H9 (cell line): ENCODE results near the gene HOXC12. TPM values are rescaled to one million over a fixed set of nuclear protein-coding genes. Genes with fewer than 3 reads are reported as not detected.

Source experiments
- DNase-seq: peaks from one replicate; pipeline ENCODE4 v3.0.0-alpha.2; 2017
- H2AFZ ChIP-seq: one replicate; pipeline ENCODE4 v1.6.1; 2013; ENCODE audit warnings: mild to moderate bottlenecking, low read length, control low read depth, moderate library complexity
- H2AK5ac ChIP-seq: 2 replicates; pipeline ENCODE4 v1.6.1; 2013; ENCODE audit warnings: low read length, control low read depth, mixed read lengths; ENCODE audit not compliant: insufficient read length
- H2BK120ac ChIP-seq: one replicate; pipeline ENCODE4 v1.6.1; 2013; ENCODE audit warnings: low read depth, mild to moderate bottlenecking, low read length, control low read depth, inconsistent platforms; ENCODE audit not compliant: poor library complexity, severe bottlenecking
- H2BK12ac ChIP-seq: 2 replicates; pipeline ENCODE4 v1.6.1; 2013; ENCODE audit warnings: low read length, control low read depth, mixed read lengths, low read depth; ENCODE audit not compliant: insufficient read length
- H2BK15ac ChIP-seq: 2 replicates; pipeline ENCODE4 v1.6.1; 2013; ENCODE audit warnings: low read depth, low read length, control low read depth
- H2BK20ac ChIP-seq: one replicate; pipeline ENCODE4 v1.6.1; 2013; ENCODE audit warnings: low read depth, mild to moderate bottlenecking, low read length, control low read depth, inconsistent platforms; ENCODE audit not compliant: poor library complexity, severe bottlenecking
- H2BK5ac ChIP-seq: 2 replicates; pipeline ENCODE4 v1.6.1; 2013; ENCODE audit warnings: low read length, control low read depth, mixed read lengths; ENCODE audit not compliant: insufficient read length
- H3K14ac ChIP-seq: 2 replicates; pipeline ENCODE4 v1.6.1; 2013; ENCODE audit warnings: low read length, control low read depth; ENCODE audit not compliant: insufficient read depth
- H3K18ac ChIP-seq: 2 replicates; pipeline ENCODE4 v1.6.1; 2013; ENCODE audit warnings: low read depth, mild to moderate bottlenecking, mixed read lengths, low read length, control low read depth; ENCODE audit not compliant: insufficient read length
- H3K23ac ChIP-seq: 2 replicates; pipeline ENCODE4 v1.6.1; 2013; ENCODE audit warnings: low read length, control low read depth, mixed read lengths, low read depth; ENCODE audit not compliant: insufficient read length
- H3K23me2 ChIP-seq: 2 replicates; pipeline ENCODE4 v1.6.1; 2013; ENCODE audit warnings: low read depth, mild to moderate bottlenecking, mixed read lengths, low read length, control low read depth; ENCODE audit not compliant: insufficient read length, poor library complexity, severe bottlenecking
- H3K27ac ChIP-seq: 2 replicates; pipeline ENCODE4 v1.5.1; 2013; ENCODE audit warnings: low read length, control low read depth, mixed read lengths, low read depth; ENCODE audit not compliant: insufficient read length
- H3K27me3 ChIP-seq: 2 replicates; pipeline ENCODE4 v1.6.1; 2013; ENCODE audit warnings: low read length, control low read depth, inconsistent platforms; ENCODE audit not compliant: insufficient read depth
- H3K4ac ChIP-seq: 2 replicates; pipeline ENCODE4 v1.6.1; 2013; ENCODE audit warnings: low read depth, mild to moderate bottlenecking, control low read depth, inconsistent platforms, low read length, moderate library complexity
- H3K4me1 ChIP-seq: 2 replicates; pipeline ENCODE4 v1.6.1; 2013; ENCODE audit warnings: low read length, control low read depth, inconsistent platforms; ENCODE audit not compliant: insufficient read depth
- H3K4me2 ChIP-seq: 2 replicates; pipeline ENCODE4 v1.6.1; 2013; ENCODE audit warnings: low read length, control low read depth, mixed read lengths; ENCODE audit not compliant: insufficient read length, insufficient read depth
- H3K56ac ChIP-seq: 2 replicates; pipeline ENCODE4 v1.6.1; 2013; ENCODE audit warnings: low read depth, mild to moderate bottlenecking, mixed read lengths, low read length, control low read depth; ENCODE audit not compliant: insufficient read length
- H3K79me1 ChIP-seq: 2 replicates; pipeline ENCODE4 v1.6.1; 2013; ENCODE audit warnings: low read depth, mild to moderate bottlenecking, moderate library complexity, low read length, control low read depth, inconsistent platforms; ENCODE audit not compliant: insufficient read depth, poor library complexity, severe bottlenecking
- H3K79me2 ChIP-seq: 2 replicates; pipeline ENCODE4 v1.6.1; 2013; ENCODE audit warnings: low read length, control low read depth, inconsistent platforms; ENCODE audit not compliant: insufficient read depth
- H3K9ac ChIP-seq: 2 replicates; pipeline ENCODE4 v1.6.1; 2013; ENCODE audit warnings: low read length, control low read depth, mixed read lengths; ENCODE audit not compliant: insufficient read length; ENCODE audit errors: extremely low read depth
- H3K9me3 ChIP-seq: one replicate; pipeline ENCODE4 v1.6.1; 2013; ENCODE audit warnings: low read depth, low read length, inconsistent platforms; ENCODE audit not compliant: control insufficient read depth
- H3T11ph ChIP-seq: one replicate; pipeline ENCODE4 v1.6.1; 2013; ENCODE audit warnings: mild to moderate bottlenecking, low read length, control low read depth, inconsistent platforms
- H4K20me1 ChIP-seq: one replicate; pipeline ENCODE4 v1.6.1; 2013; ENCODE audit not compliant: control insufficient read depth, insufficient read length, insufficient read depth
- H4K5ac ChIP-seq: 2 replicates; pipeline ENCODE4 v1.6.1; 2013; ENCODE audit warnings: low read depth, mild to moderate bottlenecking, mixed read lengths, low read length, control low read depth; ENCODE audit not compliant: insufficient read length
- H4K8ac ChIP-seq: replicated peaks from 2 replicates; pipeline ENCODE4 v1.6.1; 2013; ENCODE audit warnings: low read length, control low read depth, mixed read lengths, low read depth; ENCODE audit not compliant: insufficient read length
- H4K91ac ChIP-seq: 2 replicates; pipeline ENCODE4 v1.6.1; 2013; ENCODE audit warnings: low read depth, mild to moderate bottlenecking, moderate library complexity, mixed read lengths, low read length, control low read depth; ENCODE audit not compliant: insufficient read length
- H3K27ac Mint-ChIP-seq, 3 experiments: 2 replicates in 2 of 3; 3 replicates in 1 of 3; pipeline ENCODE4 v1.8.0; 2020 to 2021; ENCODE audit warnings: mixed read lengths in 3 of 3, mild to moderate bottlenecking in 1 of 3, moderate library complexity in 1 of 3
- H3K27me3 Mint-ChIP-seq: 2 replicates; pipeline ENCODE4 v1.8.0; 2021; ENCODE audit warnings: low read depth, mild to moderate bottlenecking, moderate library complexity, mixed read lengths
- H3K36me3 Mint-ChIP-seq, 3 experiments: 2 replicates in 2 of 3; 3 replicates in 1 of 3; pipeline ENCODE4 v1.8.0; 2020 to 2021; ENCODE audit warnings: low read depth in 3 of 3, mixed read lengths in 3 of 3; ENCODE audit not compliant: insufficient read depth in 1 of 3
- H3K4me1 Mint-ChIP-seq, 2 experiments: 2 replicates each; pipeline ENCODE4 v1.8.0; 2020; ENCODE audit warnings: mixed read lengths in 2 of 2
- H3K4me3 Mint-ChIP-seq, 2 experiments: 2 replicates in 1 of 2; 3 replicates in 1 of 2; pipeline ENCODE4 v1.8.0; 2020 to 2021; ENCODE audit warnings: mild to moderate bottlenecking in 2 of 2, mixed read lengths in 2 of 2, moderate library complexity in 1 of 2
- H3K9me3 Mint-ChIP-seq, 2 experiments: 2 replicates in 1 of 2; 3 replicates in 1 of 2; pipeline ENCODE4 v1.8.0; 2020; ENCODE audit warnings: mild to moderate bottlenecking in 2 of 2, mixed read lengths in 2 of 2, moderate library complexity in 1 of 2
- total RNA-seq: library from RNA; stranded (reverse); gene quantifications from 2 replicates; pipeline ENCODE4 v1.2.1, GENCODE V29; 2021
- TF ChIP-seq, protein P1 (sequence below): fragments of 200-600 bp; sonication (generic); conservative IDR thresholded peaks from 3 replicates; pipeline ENCODE4 v1.8.0; 2021; ENCODE audit warnings: antibody characterized with exemption, mild to moderate bottlenecking

HOXC12 gene
- total RNA-seq, 1 experiment from 2014 or later, result not detected

DNA sequence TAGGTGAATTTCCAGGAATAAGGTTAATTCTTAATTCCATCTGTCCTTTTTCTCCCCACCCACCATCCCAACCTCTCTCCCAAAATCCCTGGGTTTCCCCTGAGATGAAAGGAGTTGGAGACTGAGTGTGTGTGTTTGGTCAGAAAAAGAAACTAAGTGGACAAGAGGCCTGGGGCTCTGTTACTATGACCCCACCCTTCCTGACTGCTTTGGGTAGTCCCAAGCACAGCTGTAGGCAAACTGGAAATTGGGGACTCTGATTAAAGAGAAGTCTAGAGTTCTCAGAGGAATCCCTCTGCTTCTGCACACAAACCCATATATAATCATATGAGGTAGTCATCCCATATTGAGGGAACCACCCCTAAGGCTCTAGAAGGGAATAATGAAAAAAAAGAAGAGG, 7.0 kb upstream of the HOXC12 start:
- Histone ChIP-seq H3K27ac (no peak overlapping the region), H3K14ac (no peak overlapping the region), H3K79me2 (no peaks in the 10 kb centered on the region), H3K4ac (no peak overlapping the region), H2AK5ac (no peak overlapping the region), H3K4me2 (no peak overlapping the region), H3K9ac (no peak overlapping the region), H2BK5ac (no peak overlapping the region), H3K27me3 (peaks cover 99% of the 10 kb centered on the region), H2AFZ (no peak overlapping the region), H3K79me1 (no peaks in the 10 kb centered on the region), H4K8ac (no peak overlapping the region), H3K56ac (no peak overlapping the region), H3K23ac (no peak overlapping the region), H3K9me3 (no peaks in the 10 kb centered on the region), H4K5ac (no peak overlapping the region), H3T11ph (no peak overlapping the region), H4K91ac (no peak overlapping the region), H3K23me2 (no peaks in the 10 kb centered on the region), H2BK120ac (no peak overlapping the region), H2BK15ac (no peak overlapping the region), H3K18ac (no peak overlapping the region), H4K20me1 (no peaks in the 10 kb centered on the region), H2BK12ac (no peak overlapping the region), H2BK20ac (no peak overlapping the region), H3K4me1 (no peaks in the 10 kb centered on the region)
- H3K27me3 Mint-ChIP-seq, result peaks cover 100% of the 10 kb centered on the region
- DNase-seq, result no peak
- H3K4me3 Mint-ChIP-seq, result no peak overlapping the region
- no peak overlapping the region for H3K27ac Mint-ChIP-seq
- H3K36me3 Mint-ChIP-seq, result no peaks in the 10 kb centered on the region
- H3K4me1 Mint-ChIP-seq, result peaks cover 2 to 14% of the 10 kb centered on the region in 2 experiments; a peak in 2 of 4 replicates
- TF ChIP-seq, protein P1, sequence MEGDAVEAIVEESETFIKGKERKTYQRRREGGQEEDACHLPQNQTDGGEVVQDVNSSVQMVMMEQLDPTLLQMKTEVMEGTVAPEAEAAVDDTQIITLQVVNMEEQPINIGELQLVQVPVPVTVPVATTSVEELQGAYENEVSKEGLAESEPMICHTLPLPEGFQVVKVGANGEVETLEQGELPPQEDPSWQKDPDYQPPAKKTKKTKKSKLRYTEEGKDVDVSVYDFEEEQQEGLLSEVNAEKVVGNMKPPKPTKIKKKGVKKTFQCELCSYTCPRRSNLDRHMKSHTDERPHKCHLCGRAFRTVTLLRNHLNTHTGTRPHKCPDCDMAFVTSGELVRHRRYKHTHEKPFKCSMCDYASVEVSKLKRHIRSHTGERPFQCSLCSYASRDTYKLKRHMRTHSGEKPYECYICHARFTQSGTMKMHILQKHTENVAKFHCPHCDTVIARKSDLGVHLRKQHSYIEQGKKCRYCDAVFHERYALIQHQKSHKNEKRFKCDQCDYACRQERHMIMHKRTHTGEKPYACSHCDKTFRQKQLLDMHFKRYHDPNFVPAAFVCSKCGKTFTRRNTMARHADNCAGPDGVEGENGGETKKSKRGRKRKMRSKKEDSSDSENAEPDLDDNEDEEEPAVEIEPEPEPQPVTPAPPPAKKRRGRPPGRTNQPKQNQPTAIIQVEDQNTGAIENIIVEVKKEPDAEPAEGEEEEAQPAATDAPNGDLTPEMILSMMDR, result no peak
- peaks cover 0 to 5% of the 10 kb centered on the region in 2 experiments; a peak in 2 of 5 replicates for H3K9me3 Mint-ChIP-seq
